NCI-H510A treated with DMSO at 0.1 percent for 48 hours (cell line): ENCODE measurements around the gene IL1RAP.
"Not testable (repeated sequence)": the region's sequence is repeated elsewhere in the genome, so short reads cannot be mapped to it uniquely, and the experiment has no call there.

Source experiments
- DNase-seq: peaks from one replicate; lab custom pipeline; 2025; lab: John Stamatoyannopoulos, UW

The IL1RAP gene, protein sequence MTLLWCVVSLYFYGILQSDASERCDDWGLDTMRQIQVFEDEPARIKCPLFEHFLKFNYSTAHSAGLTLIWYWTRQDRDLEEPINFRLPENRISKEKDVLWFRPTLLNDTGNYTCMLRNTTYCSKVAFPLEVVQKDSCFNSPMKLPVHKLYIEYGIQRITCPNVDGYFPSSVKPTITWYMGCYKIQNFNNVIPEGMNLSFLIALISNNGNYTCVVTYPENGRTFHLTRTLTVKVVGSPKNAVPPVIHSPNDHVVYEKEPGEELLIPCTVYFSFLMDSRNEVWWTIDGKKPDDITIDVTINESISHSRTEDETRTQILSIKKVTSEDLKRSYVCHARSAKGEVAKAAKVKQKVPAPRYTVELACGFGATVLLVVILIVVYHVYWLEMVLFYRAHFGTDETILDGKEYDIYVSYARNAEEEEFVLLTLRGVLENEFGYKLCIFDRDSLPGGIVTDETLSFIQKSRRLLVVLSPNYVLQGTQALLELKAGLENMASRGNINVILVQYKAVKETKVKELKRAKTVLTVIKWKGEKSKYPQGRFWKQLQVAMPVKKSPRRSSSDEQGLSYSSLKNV

DNA sequence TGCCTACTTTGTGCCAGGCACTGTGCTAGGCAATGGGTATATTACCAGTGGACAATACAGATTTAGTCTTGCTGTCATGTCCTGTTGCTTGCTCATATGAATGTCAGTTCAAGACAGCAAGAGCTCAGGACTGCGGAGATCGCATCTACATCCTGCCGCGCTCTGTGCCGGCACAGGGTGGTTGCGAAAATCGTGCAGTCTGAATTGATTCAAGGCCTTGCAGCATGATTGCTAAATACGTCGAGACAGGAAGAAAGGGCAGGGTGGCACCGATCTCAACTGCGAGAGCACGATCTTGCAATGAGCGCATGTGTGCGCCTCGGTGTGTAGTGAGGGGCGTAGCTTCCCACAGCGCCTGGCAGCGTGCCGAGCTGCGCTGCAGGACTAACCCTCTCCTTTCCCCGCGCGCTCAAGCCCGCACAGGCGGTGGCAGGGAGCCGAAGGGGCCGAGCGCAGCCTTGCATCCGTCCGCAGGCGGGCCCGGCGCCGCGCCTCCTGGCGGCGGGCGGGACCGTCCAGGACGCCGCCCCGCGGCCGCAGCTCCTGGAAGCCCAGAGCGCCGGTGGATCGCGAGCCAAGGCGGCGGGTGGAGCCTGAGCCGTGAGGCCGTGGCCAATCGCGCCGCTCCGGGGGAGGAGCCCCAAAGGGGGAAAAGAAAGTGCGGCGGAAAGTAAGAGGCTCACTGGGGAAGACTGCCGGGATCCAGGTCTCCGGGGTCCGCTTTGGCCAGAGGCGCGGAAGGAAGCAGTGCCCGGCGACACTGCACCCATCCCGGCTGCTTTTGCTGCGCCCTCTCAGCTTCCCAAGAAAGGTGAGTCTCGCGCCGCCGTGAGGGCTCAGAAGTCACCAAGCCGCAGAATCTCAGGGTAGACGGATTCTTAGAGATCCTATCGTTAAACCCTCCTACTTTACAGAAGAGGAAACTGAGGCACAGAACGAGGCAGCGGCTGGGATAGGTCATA lies at the start of gene IL1RAP:
Gene IL1RAP (plus strand): TSS at position 677 of the 962 bp plus-strand sequence. CDS start 50,205 bp downstream, outside the sequence.
- DNase-seq: peak; percentile 87

- DNase-seq: no peak
These were observed 46.0 kb upstream of the IL1RAP start for GRCh38 chr3:190467922-190468321.

GRCh38 chr3:190473261-190473660 lies 40.6 kb upstream of the IL1RAP start:
- not testable (repeated sequence) for DNase-seq

GRCh38 chr3:190481779-190482178 lies 32.1 kb upstream of the IL1RAP start:
- DNase-seq: no peak

DNA sequence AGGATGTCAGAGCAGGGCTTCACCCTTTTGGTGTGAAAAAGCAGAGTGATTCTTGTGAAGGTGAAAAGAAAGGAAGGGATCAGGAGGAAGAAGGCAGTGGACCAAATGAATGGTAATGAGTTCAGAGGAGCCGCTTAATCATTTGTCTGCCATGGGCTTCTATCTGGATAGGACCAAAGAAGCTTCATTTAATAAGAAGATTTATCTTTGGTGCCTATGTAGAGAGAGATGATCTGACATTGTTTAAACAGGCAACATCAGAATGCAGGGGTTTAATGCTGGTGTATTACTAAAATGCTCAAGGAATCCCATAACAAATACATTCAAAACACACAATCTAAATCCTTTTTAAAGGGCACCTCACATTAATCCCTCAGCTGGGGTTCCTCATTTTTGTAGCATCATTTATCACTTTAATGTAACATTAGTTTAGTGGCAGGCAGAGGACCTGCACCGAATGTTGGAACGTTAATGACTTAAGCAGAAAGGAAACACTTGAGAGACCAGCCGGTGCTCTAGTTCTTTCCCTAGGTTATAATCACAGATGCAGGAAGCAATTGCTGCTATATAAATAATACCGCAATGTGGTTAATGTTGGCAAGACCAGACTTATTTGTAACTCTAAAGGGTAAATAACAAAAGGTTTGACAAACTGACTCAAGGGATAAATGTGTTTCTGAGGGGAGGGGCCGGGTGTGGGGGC lies 27.9 kb upstream of the IL1RAP start:
- DNase-seq: peak; percentile 60

DNA sequence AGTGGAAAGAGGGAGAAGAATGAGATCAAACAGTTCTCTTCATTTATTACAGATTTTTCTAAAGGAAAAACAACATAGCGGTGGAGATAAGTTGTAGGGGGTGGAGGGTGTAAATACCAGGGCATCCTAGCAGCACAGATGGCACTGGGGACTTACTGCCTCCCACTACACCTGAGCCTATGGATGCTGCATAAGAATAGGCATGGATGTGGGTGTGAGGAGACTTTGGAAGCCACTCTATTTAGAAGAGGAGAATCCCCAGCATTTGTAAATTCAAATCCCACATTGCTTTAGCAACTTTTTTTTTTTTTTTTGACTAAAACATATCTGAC lies 27.4 kb upstream of the IL1RAP start:
- no peak for DNase-seq

GRCh38 chr3:190486908-190487607 lies 26.8 kb upstream of the IL1RAP start:
- no peak for DNase-seq

- no peak for DNase-seq
These were observed 22.3 kb upstream of the IL1RAP start for GRCh38 chr3:190491533-190492054.

DNA sequence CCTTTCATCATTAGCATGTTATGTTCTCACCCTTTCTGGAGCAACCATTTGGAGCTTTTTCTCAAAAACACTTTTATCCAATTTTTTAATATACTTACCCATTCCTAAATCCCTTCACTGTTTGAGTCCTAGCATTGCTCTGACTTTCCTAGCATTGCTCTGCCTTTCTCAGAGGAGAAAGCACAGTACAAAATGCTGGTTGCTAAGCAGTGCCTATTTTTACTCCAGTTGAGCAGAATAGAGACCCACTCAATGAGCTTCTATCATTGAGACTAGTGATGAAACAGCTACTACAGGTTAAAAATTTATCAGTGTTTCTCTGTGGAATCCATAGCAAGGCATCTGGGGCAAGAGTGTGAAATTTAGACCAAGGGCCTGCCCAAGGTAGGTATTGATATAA lies 21.8 kb upstream of the IL1RAP start:
- DNase-seq: no peak

- DNase-seq: no peak
These were observed 20.9 kb upstream of the IL1RAP start for GRCh38 chr3:190492966-190493365.

DNA sequence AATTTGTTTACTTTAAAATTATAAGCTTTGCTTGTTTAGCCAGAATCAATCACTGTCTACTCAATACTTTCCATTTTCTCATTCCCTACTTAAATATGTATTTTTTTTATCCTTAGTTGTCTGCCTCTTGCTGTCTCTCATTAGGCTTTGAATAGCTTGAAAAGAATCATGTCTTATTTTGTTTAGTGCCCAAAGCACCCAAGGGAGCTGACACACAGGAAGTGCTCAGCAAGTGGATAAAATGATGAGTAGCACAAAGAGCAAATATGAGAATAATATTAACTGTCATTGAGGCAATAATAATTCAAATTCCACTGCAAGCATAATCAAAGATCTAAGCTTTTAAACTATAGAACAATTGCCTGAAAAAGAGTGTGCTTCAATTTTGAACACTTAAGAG lies 19.0 kb upstream of the IL1RAP start:
- DNase-seq: no peak

GRCh38 chr3:190495354-190495753 lies 18.5 kb upstream of the IL1RAP start:
- DNase-seq: no peak

DNA sequence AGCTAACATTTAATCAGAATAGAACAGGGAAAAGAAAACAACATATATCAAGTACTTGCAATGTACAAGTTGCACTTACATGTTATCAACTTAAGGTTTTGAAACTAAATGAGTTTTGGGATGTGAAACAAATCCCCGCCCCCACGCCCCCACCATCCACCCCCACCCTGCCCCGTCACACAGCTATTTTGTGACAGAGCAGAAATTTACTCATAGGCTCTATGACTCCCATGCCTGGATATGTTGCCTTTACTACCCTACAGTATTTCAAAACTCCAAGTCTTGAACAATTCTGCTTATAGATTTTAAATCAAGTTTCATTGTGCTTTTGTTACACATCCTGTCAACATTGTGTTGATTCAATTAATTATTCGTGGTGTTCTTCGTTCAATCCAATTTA lies 18.1 kb upstream of the IL1RAP start:
- DNase-seq: no peak

GRCh38 chr3:190496859-190497258 lies 17.0 kb upstream of the IL1RAP start:
- DNase-seq: no peak

DNA sequence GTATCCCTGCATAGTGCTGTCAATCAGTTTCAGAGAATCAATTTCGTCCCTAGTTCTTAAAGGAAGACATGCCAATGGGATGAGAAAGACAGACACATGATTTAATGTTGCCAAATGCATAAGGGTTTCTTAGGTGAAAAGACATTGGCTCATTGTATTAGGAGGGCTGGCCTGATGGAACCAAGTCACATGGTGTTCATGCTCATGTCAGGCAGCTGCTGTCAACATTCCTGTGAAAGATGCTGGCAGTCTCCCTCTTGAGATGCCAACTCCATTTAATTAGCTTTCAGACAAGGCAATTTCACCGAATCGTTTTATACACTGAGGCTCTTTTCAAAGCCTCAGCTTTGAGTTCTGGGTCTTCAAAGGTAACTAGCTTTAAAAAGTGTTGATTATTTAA lies 16.1 kb upstream of the IL1RAP start:
- DNase-seq: no peak

DNA sequence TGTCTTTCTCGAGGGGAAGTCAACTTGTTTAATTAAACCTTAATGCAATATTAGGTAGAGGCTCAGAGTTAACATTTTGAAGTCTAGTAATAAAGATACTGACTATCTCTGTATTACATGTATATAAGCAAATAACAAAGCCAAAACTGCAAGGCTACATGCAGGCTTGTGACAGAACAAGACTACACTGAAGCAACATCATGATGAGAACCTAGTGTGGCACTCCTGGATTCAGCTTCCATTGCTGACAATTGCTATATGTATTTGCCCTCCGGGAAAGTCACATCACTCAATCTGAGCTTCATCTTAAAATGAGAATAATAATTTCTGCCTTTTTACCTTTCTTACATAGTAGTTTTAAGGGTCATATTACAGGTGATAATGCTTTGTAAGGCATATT lies 15.6 kb upstream of the IL1RAP start:
- DNase-seq: no peak

GRCh38 chr3:190499122-190499521 lies 14.8 kb upstream of the IL1RAP start:
- DNase-seq: no peak

- DNase-seq: no peak
These were observed 10.9 kb upstream of the IL1RAP start for GRCh38 chr3:190502946-190503345.

- no peak for DNase-seq
These were observed 9.3 kb upstream of the IL1RAP start for GRCh38 chr3:190504354-190505125.

DNA sequence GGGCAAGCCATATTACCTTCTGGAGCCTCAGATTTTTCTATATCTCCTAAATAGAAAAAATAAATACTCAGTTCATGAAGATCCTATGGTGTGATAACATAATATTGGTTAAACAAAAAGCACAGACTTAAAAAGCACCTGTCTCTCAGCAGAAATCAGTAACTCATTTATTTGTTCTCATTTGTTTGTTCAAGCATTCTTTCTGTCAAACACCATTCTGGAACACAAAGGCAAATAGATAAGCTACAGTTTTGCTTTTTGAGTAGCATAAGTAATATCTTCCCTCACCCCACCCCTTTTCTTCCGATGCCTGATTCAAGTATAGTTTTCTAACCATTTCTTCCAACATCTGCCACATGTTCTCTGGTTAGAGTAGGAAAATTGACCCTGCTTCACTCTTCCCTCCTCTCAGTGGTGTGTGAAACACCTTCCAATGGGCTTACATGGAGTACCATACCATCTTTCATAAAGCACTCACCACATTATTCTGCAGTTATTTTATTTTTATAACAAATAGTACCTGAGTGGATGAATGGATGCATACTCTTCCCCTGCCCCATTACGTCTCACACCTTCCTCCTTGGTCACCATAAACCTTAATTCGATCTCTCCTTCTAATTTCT lies 8.4 kb upstream of the IL1RAP start:
- DNase-seq: no peak
